ENCODE data around the gene TTLL6. TPM values are rescaled to one million over a fixed set of nuclear protein-coding genes. Genes with fewer than 3 reads are reported as not detected.

Gene TTLL6
- total and polyA plus RNA-seq, 2 of the 4 experiments (the other 2 are of a cell fraction), result not detected

DNA sequence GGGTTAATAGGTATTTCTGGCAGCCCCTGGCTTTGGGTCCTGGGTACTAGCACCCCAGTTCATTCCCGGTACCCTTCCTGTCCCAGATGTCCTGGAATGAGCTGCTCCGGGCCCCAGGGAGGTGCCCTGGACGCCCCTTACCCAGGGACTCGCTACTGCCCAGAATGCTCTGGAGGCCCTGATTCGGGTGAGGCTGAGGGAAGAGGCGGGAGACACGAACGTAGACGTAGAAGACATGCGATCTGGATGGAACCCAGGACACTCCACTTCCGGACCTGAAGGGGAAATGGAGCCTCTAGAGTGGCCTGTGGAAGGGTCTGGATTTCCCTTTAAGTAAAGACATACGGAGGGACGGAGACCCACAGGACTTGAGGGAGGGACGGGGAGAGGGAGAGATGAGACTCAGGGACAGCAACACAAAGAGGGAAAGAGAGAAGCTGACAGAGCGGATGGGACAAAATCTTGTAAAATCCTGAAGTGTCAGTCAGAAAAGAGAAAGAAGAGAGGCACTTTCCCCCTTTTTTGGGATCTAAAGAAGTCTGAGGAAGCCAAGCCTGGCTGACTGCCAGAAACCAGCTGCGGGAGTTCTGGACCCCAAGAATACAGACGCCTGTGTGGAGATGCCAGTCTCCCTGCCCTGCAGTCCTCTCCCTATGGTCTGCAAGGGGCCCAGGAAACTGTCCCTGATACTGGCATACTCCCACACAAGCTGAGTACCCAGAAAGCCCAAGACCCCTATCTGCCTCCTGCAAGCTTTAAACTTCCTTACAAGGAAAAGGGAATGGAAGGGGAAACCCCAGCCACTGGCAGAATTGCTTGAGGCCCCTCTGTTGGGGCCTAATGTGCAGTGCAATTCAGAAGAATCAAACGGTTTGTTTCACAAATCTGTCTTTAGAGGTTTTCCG, 87.4 kb downstream of the TTLL6 start:
- H3K56ac ChIP-seq (ENCODE audit: extremely low read depth, insufficient read depth, low read length), result no peak overlapping the region
- H2BK15ac ChIP-seq (ENCODE audit: low read depth, low read length), result no peak overlapping the region
- H3K27ac ChIP-seq (ENCODE audit: insufficient read depth, low read length), result no peak overlapping the region
- ChIA-PET CTCF (interaction anchor here (0.6 kb wide), 1 partner anchor 486 kb away, joined by 3 read pairs; no protein-coding TSS in a partner anchor), POLR2A (ENCODE audit: unreplicated experiment) (interaction anchor here (0.6 kb wide), 1 partner anchor 80 kb away, joined by 3 read pairs; no protein-coding TSS in a partner anchor)
- H3K4me1 ChIP-seq (ENCODE audit: control insufficient read depth, insufficient read depth, low read length), result no peaks in the 10 kb centered on the region
- no peak overlapping the region for H2AK5ac ChIP-seq (ENCODE audit: low read depth, low read length)
- no peaks in the 10 kb centered on the region for H3K79me1 ChIP-seq (ENCODE audit: low read depth in 1 of 2, low read length in 2 of 2)
- no peak overlapping the region for H2BK5ac ChIP-seq (ENCODE audit: low read depth, low read length, poor library complexity, severe bottlenecking)
- H3K9me3 ChIP-seq (ENCODE audit: control insufficient read depth, insufficient read depth, low read length), result peaks cover 6% of the 10 kb centered on the region; the same call in 1 of the 2 replicates
- H4K91ac ChIP-seq (ENCODE audit: insufficient read depth, low read depth, low read length), result no peak overlapping the region
- no peak overlapping the region for H3K14ac ChIP-seq (replicated peaks; ENCODE audit: low read depth, low read length)
- no peak for DNase-seq
- no peak overlapping the region for H2AK9ac ChIP-seq (replicated peaks; ENCODE audit: low read depth, low read length, poor library complexity)
- H3K36me3 ChIP-seq (ENCODE audit: control insufficient read depth, insufficient read depth, low read length), result no peaks in the 10 kb centered on the region
- dilution Hi-C loops (cut with HindIII; ENCODE audit: low sequenced_read_pairs, unreplicated experiment) (no loop called here), intact Hi-C loops (cut with micrococcal nuclease) (loop anchor here (10.0 kb wide), 1 partner anchor 305 kb away; no protein-coding TSS in a partner anchor), in situ Hi-C loops (cut with MboI; ENCODE audit: low sequenced_read_pairs) (loop anchor here (5.0 to 10.0 kb wide), 4 partner anchors 55 to 305 kb away; no protein-coding TSS in a partner anchor)
- no peak overlapping the region for H4K5ac ChIP-seq (ENCODE audit: low read depth, low read length)
- no peak overlapping the region for H3K18ac ChIP-seq (ENCODE audit: low read depth, low read length)
- 5% methylated on average over 8 of the region's 19 CpGs; no CpG with 5 or more reads in 1 of the 2 experiments for WGBS, 2 experiments (ENCODE audit: extremely low coverage in 2 of 2, insufficient read length in 1 of 2)
- TF ChIP-seq RAD21 (IDR thresholded peaks at IDR 0.05; ENCODE audit: low read length), result no peak
- H3K4me3 ChIP-seq (ENCODE audit: insufficient read depth, low read depth, low read length), result no peak overlapping the region
- no peak overlapping the region for H3K4ac ChIP-seq (ENCODE audit: low read depth, low read length)
- no peak overlapping the region for H2BK120ac ChIP-seq (ENCODE audit: low read depth, low read length)
- ATAC-seq (ENCODE audit: low read depth), result no peak
- H2AFZ ChIP-seq (replicated peaks; ENCODE audit: low read length, poor library complexity), result no peak overlapping the region
- no peak overlapping the region for H3K23ac ChIP-seq (ENCODE audit: low read depth, low read length)
- no peaks in the 10 kb centered on the region for H3K9me1 ChIP-seq (ENCODE audit: insufficient read depth, low read length)
- no peak overlapping the region for H2BK20ac ChIP-seq (ENCODE audit: low read depth, low read length)
- no peak overlapping the region for H4K8ac ChIP-seq (ENCODE audit: low read depth in 2 of 2, low read length in 2 of 2)
- H4K20me1 ChIP-seq (ENCODE audit: insufficient read depth, low read length), result 0 out of 2 replicates have a peak, but pooled peaks cover 14% of the 10 kb centered on the region
- no peak overlapping the region for H3K9ac ChIP-seq (ENCODE audit: low read depth, low read length)
- no peak overlapping the region for H3K4me2 ChIP-seq (ENCODE audit: low read depth, low read length)
- peaks cover 96% of the 10 kb centered on the region for H3K27me3 ChIP-seq (ENCODE audit: control insufficient read depth, insufficient read depth, low read length)
- BruUV-seq (replicated peaks), result no TSS peak
